Breast epithelium (tissue), 3 donors: ENCODE data around the gene TMEM161B.

Experiments used
- CTCF ChIP-seq, 3 donors: fragments of 450-650 bp; IDR thresholded peaks; one replicate each; pipeline ENCODE4 v1.5.1; 2016 to 2017; ENCODE audit warnings: antibody characterized with exemption in 3 of 3, mild to moderate bottlenecking in 3 of 3, moderate library complexity in 3 of 3
- POLR2A ChIP-seq: fragments of 450-650 bp; IDR thresholded peaks from one replicate; pipeline ENCODE4 v1.6.1; 2016; ENCODE audit warnings: antibody characterized with exemption, mild to moderate bottlenecking, moderate library complexity

GRCh38 chr5:88262116-88262515 is 6.5 kb downstream of the TMEM161B start:
- no peak for TF ChIP-seq CTCF (IDR thresholded peaks at IDR 0.05)
- no peak for TF ChIP-seq POLR2A
